ENCODE results near the gene MVB12B.

MVB12B gene

DNA sequence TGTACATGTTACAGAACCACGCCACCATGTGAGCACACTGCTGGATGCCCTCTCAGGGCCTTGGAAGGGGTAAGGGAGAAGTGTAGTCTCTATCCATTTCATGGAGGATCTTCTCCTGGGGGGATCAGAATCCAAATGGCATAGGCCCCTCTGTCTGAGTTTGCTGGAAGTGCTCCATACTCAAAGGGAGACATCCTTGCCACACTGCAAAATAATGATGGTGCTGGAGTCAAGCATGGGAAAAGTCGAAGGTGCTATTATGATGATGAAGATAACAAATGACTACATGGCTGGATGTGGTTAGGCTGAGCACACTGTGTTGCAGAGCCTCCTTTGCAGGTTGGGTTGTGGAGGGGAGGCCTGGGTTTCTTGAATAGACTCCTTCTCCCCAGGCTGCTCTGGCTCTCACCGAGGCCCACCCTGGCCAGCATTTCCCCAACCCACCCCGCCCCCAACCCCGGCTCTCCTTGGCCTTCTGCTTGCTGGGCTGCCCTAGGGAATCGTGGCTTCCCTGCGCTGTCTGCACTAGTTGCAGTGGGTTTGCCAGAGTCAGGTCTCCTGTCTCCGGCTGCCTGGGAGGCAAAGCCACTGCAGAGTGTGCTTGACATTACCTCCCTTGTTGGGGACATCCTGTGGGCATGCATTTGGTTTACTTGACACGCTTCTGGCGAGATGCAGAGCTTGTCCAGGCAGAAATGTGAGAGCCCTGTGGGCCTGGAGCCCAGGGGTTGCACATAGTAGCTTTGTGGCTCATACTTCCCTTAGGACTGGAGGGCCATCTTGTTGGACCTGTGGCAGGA lies 3.0 kb downstream of the MVB12B start:
- FAIRE-seq (no peak), DNase-seq (ENCODE audit: low spot score) (no peak)

DNA sequence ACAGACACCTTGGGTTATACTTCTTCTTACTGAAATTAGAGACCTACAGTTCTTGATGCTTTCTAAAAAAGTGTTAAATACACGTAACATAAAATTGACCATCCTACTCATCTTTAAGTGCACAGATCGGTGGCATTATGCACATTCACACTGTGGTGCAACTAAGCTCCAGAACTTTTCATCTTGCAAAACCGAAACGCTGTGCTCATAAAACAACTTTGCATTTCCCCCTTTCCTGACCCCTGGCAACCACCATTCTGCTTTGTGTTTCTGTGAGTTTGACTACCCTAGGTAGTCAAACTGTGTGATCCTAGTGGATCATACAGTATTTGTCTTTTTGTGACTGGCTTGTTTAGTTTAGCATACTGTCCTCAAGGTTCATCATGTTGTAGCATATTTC lies 3.9 kb downstream of the MVB12B start:
- no peak for FAIRE-seq

DNA sequence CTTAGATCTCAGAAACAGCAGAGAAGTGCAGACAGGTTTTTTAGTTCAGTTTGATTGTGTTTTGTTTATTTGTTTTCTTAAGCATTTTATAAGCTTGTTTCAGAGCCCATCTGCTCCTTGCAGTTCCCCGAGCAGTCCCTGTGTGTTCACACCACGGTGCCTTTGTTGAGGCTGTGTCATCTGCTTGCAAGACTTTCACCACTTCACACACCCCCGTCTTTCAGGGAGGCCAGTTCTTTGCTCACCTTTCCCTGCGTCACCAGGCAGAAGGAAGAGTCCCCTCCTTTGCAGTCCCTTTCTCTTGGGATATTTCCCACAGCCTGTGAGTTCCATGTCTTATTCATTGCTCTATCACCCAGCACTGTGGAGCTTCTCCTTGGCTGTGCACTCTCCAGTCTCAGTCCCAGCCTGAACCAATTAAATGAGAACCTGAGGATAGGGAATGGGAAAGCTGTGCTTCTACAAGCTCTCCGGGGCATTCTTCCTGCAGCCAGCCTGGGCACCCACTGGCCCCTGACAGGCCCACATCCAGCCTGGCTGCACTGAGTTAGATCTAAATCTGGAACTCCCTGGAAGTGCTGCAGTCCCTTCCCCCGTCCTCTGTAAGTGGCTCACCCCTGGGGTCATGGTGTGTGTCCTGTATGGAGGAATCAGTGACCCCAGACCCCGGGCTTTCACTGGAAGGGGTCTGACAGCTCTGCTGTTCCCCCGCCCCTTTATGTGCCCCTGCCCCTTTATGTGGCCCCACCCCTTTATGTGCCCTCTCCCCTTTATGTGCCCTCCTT lies 5.5 kb downstream of the MVB12B start:
- FAIRE-seq, result no peak

More for the DNA sequence above, 3.9 kb downstream of the MVB12B start:
- no peak for DNase-seq (ENCODE audit: low spot score)

DNA sequence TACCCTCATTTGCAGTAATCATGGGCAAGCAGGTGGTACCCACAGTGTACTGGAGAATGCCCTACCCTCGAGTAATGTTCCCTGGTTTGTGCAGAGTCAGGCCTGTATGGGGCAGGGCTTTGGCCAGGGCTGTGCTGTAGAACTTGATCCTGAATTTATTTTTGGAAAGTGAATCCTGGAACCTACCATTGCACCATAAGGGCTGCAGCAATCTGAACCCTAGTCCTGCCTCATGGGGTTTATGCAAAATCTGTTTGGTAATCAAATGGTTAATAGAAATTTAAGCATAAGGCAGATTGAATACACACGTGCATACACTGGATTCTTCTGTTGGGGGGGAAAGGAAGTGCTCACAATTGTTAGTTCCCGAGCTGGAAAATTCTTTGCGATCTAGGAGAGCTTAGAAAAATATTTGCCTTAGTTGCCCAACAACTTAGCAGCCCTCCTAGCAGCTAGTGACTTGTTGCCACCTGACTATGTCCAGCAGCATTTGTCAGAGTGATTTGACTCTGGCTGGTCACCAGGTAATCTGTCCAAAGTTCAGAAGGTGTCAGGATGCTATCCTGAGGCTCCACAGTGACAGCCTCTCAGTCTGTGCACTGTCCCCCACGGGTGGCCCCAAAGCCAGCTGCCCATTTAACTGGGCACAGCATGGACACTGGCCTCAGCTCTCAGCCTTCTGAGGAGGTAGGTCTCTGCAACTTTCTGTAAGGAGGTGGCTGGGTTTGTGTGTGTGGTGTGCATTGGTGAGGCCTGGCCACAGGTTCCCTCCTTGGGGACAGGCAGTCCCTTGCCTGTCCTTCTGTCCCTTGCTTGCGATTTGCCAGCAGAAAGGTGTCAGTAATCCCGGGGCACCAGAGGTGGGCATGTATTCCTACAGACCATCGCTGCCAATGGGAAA lies 8.3 kb downstream of the MVB12B start:
- no peak for DNase-seq (ENCODE audit: low spot score)
- no peak for FAIRE-seq

More for the DNA sequence above, 5.5 kb downstream of the MVB12B start:
- DNase-seq (ENCODE audit: low spot score), result no peak

DNA sequence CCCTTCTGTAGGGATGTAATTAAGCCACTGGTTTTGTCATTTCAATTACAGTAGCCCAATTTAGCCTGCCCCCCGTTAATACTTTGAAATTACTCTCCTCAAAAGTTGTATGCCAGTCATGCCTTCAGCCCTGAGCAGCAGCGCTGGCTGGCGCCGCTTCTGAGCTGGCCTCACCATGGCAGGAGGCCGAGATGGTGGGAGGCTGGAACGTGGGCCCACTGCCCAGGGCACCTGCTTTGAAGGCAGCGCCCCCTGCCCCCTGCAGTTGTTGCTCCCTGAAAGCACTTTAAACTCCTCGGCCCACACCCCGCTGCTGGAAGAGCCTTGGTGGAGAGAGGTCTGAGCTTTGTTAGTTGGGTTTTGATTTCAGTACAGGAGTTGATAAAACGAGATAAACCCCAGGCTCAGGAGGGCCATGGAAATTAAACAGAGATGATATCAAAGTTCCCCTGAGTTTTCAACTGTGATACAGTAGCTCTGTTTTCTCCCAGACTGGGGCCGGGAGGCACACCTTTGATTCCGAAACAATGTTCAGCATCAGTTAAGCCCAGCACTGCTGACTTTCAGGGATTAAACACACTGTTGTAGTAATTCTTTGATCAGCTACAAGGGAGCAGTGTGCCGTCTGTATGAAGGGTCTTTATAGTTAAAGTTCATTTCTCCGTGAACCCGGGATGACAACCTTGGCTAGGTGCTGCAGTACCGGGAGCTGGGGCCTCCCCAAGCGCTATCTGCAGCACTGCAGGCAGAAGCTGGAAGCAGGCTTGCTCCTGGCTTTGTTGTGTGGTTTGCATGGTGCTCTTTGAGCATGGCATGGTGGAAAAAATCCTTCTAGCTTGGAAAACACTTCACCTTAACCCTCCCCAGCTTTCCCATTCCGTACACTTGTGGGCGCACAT lies 9.5 kb downstream of the MVB12B start:
- no peak for FAIRE-seq
- no peak for DNase-seq (ENCODE audit: low spot score)

DNA sequence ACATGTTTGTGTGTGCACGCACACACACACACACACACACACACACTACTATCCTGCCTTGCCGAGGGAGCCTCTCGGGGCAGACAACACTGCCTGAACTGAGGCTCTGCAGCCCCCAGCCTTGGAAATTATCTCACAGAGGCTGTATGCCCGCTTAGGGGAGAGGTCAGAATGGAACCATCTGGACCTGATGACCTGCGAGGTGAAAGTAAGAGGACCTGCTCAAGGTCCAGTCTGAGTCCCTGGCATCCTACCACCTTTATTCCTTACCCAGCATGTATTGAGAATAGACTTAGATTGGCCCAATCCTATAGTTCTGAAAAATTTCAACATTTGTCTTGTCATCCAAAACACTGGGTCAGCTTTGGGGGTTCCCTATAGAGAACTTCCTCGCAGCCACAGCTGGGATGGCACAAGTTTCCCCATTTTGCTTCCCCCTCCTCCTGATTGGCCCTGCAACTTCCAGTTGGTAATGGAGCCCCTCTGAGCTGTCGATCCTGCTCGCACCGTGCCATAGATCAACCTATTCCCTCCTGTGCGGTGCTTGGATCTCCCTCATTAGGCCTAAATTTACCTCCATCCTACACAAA lies 10.2 kb downstream of the MVB12B start:
- DNase-seq (ENCODE audit: low spot score) (no peak), FAIRE-seq (no peak)

GRCh38 chr9:126337729-126338372 lies 11.2 kb downstream of the MVB12B start:
- DNase-seq (ENCODE audit: low spot score) (no peak), FAIRE-seq (no peak)

DNA sequence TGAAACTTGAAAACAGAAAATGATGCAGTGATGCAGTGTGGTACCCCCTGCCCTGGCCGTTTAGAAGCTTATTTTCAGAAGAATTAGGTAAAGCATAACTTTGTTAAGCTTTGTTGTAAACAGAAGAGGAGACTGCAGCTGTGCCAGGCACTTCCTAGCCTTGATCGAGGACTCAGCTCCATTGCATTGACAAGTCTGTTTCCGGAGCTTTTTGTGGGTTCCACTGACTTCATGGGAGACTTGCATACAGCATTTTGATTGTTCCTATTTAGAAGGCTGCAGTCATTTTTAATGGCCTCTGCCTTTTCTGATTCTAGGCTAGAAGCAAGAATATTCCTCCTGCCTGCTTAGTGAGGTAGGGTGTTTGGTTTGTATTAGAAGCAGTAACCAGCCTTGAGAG lies 12.3 kb downstream of the MVB12B start:
- FAIRE-seq, result no peak
- no peak for DNase-seq (ENCODE audit: low spot score)

- DNase-seq (ENCODE audit: low spot score) (no peak), FAIRE-seq (no peak)
Measured at GRCh38 chr9:126341426-126341825, 14.8 kb downstream of the MVB12B start.

- no peak for FAIRE-seq
Measured at GRCh38 chr9:126341902-126342301, 15.3 kb downstream of the MVB12B start.

GRCh38 chr9:126342621-126343031 lies 16.0 kb downstream of the MVB12B start:
- FAIRE-seq (no peak), DNase-seq (ENCODE audit: low spot score) (no peak)

More at GRCh38 chr9:126341902-126342301, 15.3 kb downstream of the MVB12B start:
- DNase-seq (ENCODE audit: low spot score), result no peak

DNA sequence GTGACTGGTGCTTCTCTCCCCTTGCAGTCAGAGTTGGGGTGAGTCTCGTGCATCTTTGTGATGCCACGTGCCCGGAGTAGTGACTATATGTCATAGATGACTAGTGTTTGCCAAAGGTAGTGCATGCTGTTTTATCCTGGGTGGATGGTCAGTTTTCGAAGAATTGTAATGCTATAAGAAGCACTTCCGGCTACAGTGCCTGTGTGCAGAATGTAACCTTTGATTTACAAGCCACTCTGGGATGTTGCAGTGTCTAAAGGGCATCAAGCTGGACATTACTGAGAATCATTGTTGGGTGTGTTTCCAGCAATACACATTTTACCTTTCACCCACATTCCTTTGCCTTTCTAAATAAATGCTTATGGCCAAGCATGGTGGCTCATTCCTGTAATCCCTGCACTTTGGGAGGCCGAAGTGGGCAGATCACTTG lies 16.7 kb downstream of the MVB12B start:
- DNase-seq (ENCODE audit: low spot score) (no peak), FAIRE-seq (no peak)

GRCh38 chr9:126346031-126346430 lies 19.4 kb downstream of the MVB12B start:
- FAIRE-seq (no peak), DNase-seq (ENCODE audit: low spot score) (no peak)

DNA sequence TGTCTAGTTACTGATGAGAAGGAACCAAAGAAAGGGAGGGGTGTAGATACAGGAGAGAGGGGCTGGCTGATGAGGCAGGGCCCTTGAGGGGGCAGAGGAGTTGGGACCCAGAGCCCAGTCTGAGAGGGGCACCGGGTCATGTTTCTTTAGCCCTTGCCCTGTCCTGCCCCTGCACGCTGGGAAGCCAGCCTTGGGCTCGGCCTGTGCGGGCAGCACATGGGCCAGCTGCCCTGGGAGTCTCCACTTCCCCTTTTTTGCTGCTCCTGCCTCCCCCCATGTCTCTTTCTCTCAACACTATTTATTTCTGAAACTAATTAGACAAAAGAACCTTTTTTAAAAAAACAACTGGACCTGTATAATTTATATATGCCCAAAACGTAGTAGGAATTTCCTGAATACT lies 20.5 kb downstream of the MVB12B start:
- no peak for DNase-seq (ENCODE audit: low spot score)

GRCh38 chr9:126347911-126348760 lies 21.5 kb downstream of the MVB12B start:
- DNase-seq (ENCODE audit: low spot score) (no peak), FAIRE-seq (no peak)

More for the DNA sequence above, 20.5 kb downstream of the MVB12B start:
- no peak for FAIRE-seq

DNA sequence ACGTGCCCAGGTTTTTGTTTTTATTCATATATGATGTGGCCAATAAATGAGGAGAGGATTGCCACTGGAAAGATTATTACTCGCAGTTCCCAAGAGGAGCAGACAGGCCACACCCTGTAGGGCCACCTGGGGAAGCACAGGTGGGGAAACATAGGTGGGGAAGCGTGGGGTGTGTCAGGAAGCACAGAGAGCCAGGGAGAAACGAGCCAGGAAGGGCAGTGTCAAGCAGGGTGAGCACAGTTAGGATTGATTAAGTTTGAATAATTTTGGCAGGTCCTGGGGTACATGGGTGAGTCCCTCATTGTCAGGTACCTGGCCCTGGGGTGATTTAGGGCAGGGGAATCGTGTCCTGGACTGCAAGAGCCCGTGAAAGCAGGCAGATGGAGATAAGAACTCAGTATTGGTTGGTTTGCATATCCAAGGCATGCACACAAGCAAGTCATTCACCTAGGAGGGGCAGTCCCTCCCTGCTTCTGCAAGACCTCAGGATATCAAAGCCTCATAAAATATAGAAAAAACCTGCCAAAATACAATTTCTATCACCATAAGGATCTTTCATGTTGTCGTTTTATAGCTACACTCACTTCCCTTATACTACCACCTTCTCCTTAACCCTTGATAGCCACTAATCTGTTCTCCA lies 22.4 kb downstream of the MVB12B start:
- DNase-seq (ENCODE audit: low spot score) (no peak), FAIRE-seq (no peak)

GRCh38 chr9:126354887-126355770 lies 28.5 kb downstream of the MVB12B start:
- FAIRE-seq (no peak), DNase-seq (ENCODE audit: low spot score) (no peak)

All from urothelium cell line (cell line).